ENCODE measurements around the gene SLC22A4.

DNA sequence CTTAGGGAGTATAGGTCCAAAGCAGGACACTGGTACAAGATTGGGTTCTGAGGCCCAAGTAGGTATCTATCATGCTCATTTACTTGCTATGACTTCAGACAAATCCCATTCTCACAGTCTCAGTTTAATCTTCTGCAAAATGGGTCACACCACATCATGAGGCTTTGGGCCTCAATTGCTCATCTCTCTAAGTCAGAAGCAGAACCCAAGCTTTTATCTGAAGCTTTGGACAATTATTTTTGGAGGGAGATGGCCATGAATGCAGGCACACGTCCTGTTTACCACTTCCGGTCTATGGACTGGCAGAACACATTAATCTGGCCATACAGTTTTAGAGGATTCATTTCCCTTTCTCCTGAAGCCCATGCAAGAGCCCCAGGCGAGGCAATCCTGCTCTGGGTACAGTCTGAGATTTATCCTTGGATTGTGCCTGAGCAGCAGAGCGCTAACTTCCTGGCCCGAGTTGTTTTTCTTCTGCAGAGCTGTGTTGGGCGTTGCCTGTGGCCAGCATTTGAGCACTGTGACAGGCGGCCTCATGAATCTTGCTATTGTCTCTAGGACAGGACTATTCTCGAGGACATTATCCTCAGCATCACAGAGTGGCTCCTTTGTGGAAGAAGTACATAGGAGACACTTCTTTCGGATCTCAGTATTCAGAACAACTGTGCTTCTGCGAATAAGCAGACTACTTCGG is 16.1 kb downstream of the SLC22A4 start:
- TF ChIP-seq, protein P1, sequence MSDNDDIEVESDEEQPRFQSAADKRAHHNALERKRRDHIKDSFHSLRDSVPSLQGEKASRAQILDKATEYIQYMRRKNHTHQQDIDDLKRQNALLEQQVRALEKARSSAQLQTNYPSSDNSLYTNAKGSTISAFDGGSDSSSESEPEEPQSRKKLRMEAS (IDR thresholded peaks at IDR 0.05) = no peak
- no peak for TF ChIP-seq ZBTB7A (IDR thresholded peaks at IDR 0.05; ENCODE audit: low read depth)
- TF ChIP-seq EGR1 (IDR thresholded peaks at IDR 0.05) = no peak
- TF ChIP-seq, protein P2, sequence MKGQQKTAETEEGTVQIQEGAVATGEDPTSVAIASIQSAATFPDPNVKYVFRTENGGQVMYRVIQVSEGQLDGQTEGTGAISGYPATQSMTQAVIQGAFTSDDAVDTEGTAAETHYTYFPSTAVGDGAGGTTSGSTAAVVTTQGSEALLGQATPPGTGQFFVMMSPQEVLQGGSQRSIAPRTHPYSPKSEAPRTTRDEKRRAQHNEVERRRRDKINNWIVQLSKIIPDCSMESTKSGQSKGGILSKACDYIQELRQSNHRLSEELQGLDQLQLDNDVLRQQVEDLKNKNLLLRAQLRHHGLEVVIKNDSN (IDR thresholded peaks at IDR 0.05) = no peak
- no peak for TF ChIP-seq RAD21 (IDR thresholded peaks at IDR 0.05; ENCODE audit: low read depth)
- no peak for TF ChIP-seq FOXM1 (IDR thresholded peaks at IDR 0.05; ENCODE audit: borderline replicate concordance, low read depth)
- TF ChIP-seq TCF12 (IDR thresholded peaks at IDR 0.05; ENCODE audit: low read depth) = no peak
- no peak for TF ChIP-seq CREB1 (IDR thresholded peaks at IDR 0.05; ENCODE audit: low read depth)
- no peak for TF ChIP-seq CEBPB (IDR thresholded peaks at IDR 0.05)
- TF ChIP-seq, protein P3, sequence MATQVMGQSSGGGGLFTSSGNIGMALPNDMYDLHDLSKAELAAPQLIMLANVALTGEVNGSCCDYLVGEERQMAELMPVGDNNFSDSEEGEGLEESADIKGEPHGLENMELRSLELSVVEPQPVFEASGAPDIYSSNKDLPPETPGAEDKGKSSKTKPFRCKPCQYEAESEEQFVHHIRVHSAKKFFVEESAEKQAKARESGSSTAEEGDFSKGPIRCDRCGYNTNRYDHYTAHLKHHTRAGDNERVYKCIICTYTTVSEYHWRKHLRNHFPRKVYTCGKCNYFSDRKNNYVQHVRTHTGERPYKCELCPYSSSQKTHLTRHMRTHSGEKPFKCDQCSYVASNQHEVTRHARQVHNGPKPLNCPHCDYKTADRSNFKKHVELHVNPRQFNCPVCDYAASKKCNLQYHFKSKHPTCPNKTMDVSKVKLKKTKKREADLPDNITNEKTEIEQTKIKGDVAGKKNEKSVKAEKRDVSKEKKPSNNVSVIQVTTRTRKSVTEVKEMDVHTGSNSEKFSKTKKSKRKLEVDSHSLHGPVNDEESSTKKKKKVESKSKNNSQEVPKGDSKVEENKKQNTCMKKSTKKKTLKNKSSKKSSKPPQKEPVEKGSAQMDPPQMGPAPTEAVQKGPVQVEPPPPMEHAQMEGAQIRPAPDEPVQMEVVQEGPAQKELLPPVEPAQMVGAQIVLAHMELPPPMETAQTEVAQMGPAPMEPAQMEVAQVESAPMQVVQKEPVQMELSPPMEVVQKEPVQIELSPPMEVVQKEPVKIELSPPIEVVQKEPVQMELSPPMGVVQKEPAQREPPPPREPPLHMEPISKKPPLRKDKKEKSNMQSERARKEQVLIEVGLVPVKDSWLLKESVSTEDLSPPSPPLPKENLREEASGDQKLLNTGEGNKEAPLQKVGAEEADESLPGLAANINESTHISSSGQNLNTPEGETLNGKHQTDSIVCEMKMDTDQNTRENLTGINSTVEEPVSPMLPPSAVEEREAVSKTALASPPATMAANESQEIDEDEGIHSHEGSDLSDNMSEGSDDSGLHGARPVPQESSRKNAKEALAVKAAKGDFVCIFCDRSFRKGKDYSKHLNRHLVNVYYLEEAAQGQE (IDR thresholded peaks at IDR 0.05; ENCODE audit: low read depth) = no peak
- no peak for TF ChIP-seq EP300 (IDR thresholded peaks at IDR 0.05; ENCODE audit: borderline replicate concordance)
- TF ChIP-seq TEAD4 (IDR thresholded peaks at IDR 0.05) = no peak
- TF ChIP-seq YY1 (IDR thresholded peaks at IDR 0.05; ENCODE audit: low read depth) = no peak
- TF ChIP-seq TAF1 (IDR thresholded peaks at IDR 0.05; ENCODE audit: low read depth) = no peak

Data from Ishikawa (cell line).